ENCODE results near the gene KTN1.

KTN1 gene

GRCh38 chr14:55681096-55681495, 101.1 kb downstream of the KTN1 start:
- no peak for DNase-seq (ENCODE audit: low read depth)

- DNase-seq (ENCODE audit: low read depth) = peak; percentile 24
Measured at GRCh38 chr14:55684956-55685584, 105.1 kb downstream of the KTN1 start.

GRCh38 chr14:55686713-55687112, 106.7 kb downstream of the KTN1 start:
- no peak for DNase-seq (ENCODE audit: low read depth)

GRCh38 chr14:55688566-55688965, 108.6 kb downstream of the KTN1 start:
- DNase-seq (ENCODE audit: low read depth) = peak; percentile 38

GRCh38 chr14:55689981-55690871, 110.2 kb downstream of the KTN1 start:
- no peak for DNase-seq (ENCODE audit: low read depth)

GRCh38 chr14:55691659-55692058, 111.7 kb downstream of the KTN1 start:
- no peak for DNase-seq (ENCODE audit: low read depth)

GRCh38 chr14:55693904-55694303, 113.9 kb downstream of the KTN1 start:
- no peak for DNase-seq (ENCODE audit: low read depth)

GRCh38 chr14:55697414-55697861, 117.4 kb downstream of the KTN1 start:
- DNase-seq (ENCODE audit: low read depth) = no peak

GRCh38 chr14:55698051-55698450, 118.0 kb downstream of the KTN1 start:
- no peak for DNase-seq (ENCODE audit: low read depth)

GRCh38 chr14:55699131-55700057, 119.4 kb downstream of the KTN1 start:
- peak; percentile 63 for DNase-seq (ENCODE audit: low read depth)

GRCh38 chr14:55701638-55702037, 121.6 kb downstream of the KTN1 start:
- DNase-seq (ENCODE audit: low read depth) = peak; percentile 52

- DNase-seq (ENCODE audit: low read depth) = no peak
Measured at GRCh38 chr14:55702511-55702910, 122.5 kb downstream of the KTN1 start.

- no peak for DNase-seq (ENCODE audit: low read depth)
Measured at GRCh38 chr14:55704654-55705053, 124.6 kb downstream of the KTN1 start.

GRCh38 chr14:55705651-55706364, 125.8 kb downstream of the KTN1 start:
- peak; percentile 17 for DNase-seq (ENCODE audit: low read depth)

- DNase-seq (ENCODE audit: low read depth) = no peak
Measured at GRCh38 chr14:55706365-55706684, 126.3 kb downstream of the KTN1 start.

- DNase-seq (ENCODE audit: low read depth) = peak; percentile 31
Measured at GRCh38 chr14:55706893-55707292, 126.9 kb downstream of the KTN1 start.

- peak; percentile 49 for DNase-seq (ENCODE audit: low read depth)
Measured at GRCh38 chr14:55707365-55707804, 127.4 kb downstream of the KTN1 start.

- no peak for DNase-seq (ENCODE audit: low read depth)
Measured at GRCh38 chr14:55710506-55711041, 130.6 kb downstream of the KTN1 start.

GRCh38 chr14:55711175-55711811, 131.3 kb downstream of the KTN1 start:
- peak; percentile 27 for DNase-seq (ENCODE audit: low read depth)

- no peak for DNase-seq (ENCODE audit: low read depth)
Measured at GRCh38 chr14:55712491-55712890, 132.5 kb downstream of the KTN1 start.

- DNase-seq (ENCODE audit: low read depth) = no peak
Measured at GRCh38 chr14:55713486-55713885, 133.5 kb downstream of the KTN1 start.

Measured in amniotic epithelial cell (primary cell).